ENCODE results near the gene ARHGAP26.

ARHGAP26 gene

GRCh38 chr5:142900927-142901326 lies 130.8 kb downstream of the ARHGAP26 start:
- no peak overlapping the region for H3K4me3 ChIP-seq
- TF ChIP-seq, protein P1, sequence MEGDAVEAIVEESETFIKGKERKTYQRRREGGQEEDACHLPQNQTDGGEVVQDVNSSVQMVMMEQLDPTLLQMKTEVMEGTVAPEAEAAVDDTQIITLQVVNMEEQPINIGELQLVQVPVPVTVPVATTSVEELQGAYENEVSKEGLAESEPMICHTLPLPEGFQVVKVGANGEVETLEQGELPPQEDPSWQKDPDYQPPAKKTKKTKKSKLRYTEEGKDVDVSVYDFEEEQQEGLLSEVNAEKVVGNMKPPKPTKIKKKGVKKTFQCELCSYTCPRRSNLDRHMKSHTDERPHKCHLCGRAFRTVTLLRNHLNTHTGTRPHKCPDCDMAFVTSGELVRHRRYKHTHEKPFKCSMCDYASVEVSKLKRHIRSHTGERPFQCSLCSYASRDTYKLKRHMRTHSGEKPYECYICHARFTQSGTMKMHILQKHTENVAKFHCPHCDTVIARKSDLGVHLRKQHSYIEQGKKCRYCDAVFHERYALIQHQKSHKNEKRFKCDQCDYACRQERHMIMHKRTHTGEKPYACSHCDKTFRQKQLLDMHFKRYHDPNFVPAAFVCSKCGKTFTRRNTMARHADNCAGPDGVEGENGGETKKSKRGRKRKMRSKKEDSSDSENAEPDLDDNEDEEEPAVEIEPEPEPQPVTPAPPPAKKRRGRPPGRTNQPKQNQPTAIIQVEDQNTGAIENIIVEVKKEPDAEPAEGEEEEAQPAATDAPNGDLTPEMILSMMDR (IDR thresholded peaks at IDR 0.05), result no peak
- no peak overlapping the region for H3K27ac ChIP-seq
- no peak for DNase-seq (ENCODE audit: low spot score)

- Histone ChIP-seq H3K4me3 (no peak overlapping the region), H3K27ac (no peak overlapping the region)
- TF ChIP-seq, protein P1 (IDR thresholded peaks at IDR 0.05), result no peak
- no peak for DNase-seq (ENCODE audit: low spot score)
Measured at GRCh38 chr5:142901476-142902185, 131.5 kb downstream of the ARHGAP26 start.

DNA sequence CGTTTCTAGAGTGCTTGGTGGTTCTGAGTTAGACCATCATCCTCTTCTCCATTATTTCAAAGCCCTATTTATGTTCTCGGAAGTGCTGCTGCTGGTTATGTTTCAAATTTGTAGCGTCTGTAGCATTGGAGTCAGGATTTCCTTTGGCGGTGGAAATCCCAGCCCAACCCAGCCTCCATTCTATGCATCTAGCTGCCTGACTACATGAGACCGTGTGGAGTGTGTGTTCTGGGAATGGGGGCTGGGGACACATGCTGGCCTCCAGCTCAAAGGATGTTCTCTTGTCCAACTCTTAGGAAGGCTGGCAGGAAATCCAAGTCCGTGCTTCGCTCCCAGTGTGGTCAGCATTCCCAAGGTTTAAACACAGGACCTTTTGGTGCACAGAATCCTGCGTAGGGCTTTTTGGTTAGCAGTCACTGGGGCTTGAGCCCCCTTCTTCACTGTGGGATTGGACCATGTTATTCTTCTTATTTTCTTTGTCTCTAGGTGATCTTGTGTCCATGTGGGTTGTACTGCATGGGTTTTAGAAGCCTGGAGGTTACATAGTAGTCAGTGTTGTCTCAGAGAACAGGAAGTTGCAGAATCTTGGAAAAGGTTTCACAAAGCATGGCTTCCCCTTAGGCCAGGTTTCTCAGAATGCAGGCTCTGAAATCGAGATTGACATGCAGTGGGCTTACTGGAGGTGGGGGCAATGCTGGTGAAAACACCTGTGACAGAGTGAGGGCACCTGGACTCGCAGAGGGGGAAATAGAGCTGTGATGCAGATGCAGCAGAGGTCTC lies 132.2 kb downstream of the ARHGAP26 start:
- TF ChIP-seq, protein P1 (IDR thresholded peaks at IDR 0.05), result no peak
- Histone ChIP-seq H3K27ac (no peak overlapping the region), H3K4me3 (no peak overlapping the region)
- DNase-seq (ENCODE audit: low spot score), result no peak

DNA sequence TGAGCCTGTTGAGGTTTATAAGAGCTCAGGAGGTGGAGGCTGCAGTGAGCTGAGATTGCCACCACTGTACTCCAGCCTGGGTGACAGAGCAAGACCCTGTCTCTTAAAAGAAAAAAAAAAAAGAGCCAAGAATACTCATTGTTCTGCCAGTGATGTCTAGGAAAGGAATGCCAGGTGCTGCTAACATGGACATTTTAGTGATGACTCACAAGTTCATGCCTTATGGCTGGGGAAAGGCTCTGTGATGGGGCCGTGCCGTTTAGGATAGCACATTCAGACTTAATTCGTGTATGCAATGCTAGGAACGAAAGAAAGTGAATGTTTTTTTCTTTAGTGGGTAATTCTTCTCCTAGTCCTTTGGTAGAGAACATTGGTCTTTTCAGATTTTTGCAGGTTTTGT lies 134.2 kb downstream of the ARHGAP26 start:
- no peak overlapping the region for H3K27ac ChIP-seq
- H3K4me3 ChIP-seq, result no peak overlapping the region
- TF ChIP-seq, protein P1 (IDR thresholded peaks at IDR 0.05), result no peak
- no peak for DNase-seq (ENCODE audit: low spot score)

DNA sequence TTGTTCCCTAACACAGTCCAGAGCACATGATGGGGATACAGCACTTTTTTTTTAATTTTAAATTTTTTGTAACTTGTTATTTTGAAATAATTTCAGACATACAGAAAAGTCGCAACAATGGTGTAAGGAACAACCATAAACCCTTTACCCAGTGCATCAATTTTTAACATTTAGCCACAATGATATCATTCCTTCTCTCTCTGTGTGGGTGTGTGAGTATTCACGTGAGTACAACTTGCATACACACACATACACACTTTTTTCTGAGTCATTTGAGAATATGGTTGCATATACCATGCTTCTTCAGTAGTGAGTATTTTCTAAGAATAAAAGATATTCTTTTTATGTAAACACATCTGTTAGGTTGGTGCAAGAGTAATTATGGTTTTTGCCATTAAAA lies 135.2 kb downstream of the ARHGAP26 start:
- no peak for DNase-seq (ENCODE audit: low spot score)
- TF ChIP-seq, protein P1 (IDR thresholded peaks at IDR 0.05), result no peak
- Histone ChIP-seq H3K27ac (no peak overlapping the region), H3K4me3 (no peak overlapping the region)

- Histone ChIP-seq H3K4me3 (no peak overlapping the region), H3K27ac (no peak overlapping the region)
- DNase-seq (ENCODE audit: low spot score), result no peak
- TF ChIP-seq, protein P1 (IDR thresholded peaks at IDR 0.05), result no peak
Measured at GRCh38 chr5:142906863-142907671, 136.9 kb downstream of the ARHGAP26 start.
